HG03039 (cell line): ENCODE data around the gene GRM2.
A peak's percentile ranks its signal among the peaks of the same experiment; 100 is the strongest.

Source experiments
- ATAC-seq: cut with Tn5 transposase; IDR thresholded peaks from one replicate; pipeline ENCODE4 v1.9.1; 2021; ENCODE audit warnings: mild to moderate bottlenecking, moderate library complexity; ENCODE audit not compliant: unreplicated experiment

GRM2 gene

GRCh38 chr3:51706788-51707731 is at the start of gene GRM2:
GRM2 (plus strand) TSS chr3:51707068; CDS start chr3:51708984, 1,916 bp downstream.
- no peak for ATAC-seq

GRCh38 chr3:51657234-51657633 is 49.6 kb upstream of the GRM2 start:
- no peak for ATAC-seq

GRCh38 chr3:51659942-51660341 is 46.9 kb upstream of the GRM2 start:
- ATAC-seq, result no peak

- no peak for ATAC-seq
Observed at GRCh38 chr3:51662456-51662855, 44.4 kb upstream of the GRM2 start.

DNA sequence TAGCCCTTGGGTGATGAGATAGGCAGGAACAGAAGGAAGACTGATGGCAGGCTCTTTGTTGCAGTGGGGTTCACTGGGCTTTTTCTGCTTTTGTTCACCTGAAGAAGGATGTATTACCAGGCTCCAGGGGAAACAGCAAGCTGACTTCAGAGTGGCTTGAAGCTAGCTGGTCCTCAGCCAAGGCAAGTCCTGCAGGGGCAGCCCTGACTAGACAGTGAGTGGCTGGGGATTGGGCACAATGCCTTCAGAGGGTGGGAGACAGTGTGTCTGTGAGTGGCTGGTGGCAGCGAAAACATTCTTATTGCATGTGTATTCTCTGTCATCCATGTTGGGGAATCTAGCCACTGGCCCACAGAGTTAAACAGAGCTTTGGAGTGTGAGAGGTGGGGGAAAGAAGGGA is 38.1 kb upstream of the GRM2 start:
- no peak for ATAC-seq

GRCh38 chr3:51669241-51670052 is 37.4 kb upstream of the GRM2 start:
- ATAC-seq, result no peak

- no peak for ATAC-seq
Observed at GRCh38 chr3:51670053-51670822, 36.6 kb upstream of the GRM2 start.

DNA sequence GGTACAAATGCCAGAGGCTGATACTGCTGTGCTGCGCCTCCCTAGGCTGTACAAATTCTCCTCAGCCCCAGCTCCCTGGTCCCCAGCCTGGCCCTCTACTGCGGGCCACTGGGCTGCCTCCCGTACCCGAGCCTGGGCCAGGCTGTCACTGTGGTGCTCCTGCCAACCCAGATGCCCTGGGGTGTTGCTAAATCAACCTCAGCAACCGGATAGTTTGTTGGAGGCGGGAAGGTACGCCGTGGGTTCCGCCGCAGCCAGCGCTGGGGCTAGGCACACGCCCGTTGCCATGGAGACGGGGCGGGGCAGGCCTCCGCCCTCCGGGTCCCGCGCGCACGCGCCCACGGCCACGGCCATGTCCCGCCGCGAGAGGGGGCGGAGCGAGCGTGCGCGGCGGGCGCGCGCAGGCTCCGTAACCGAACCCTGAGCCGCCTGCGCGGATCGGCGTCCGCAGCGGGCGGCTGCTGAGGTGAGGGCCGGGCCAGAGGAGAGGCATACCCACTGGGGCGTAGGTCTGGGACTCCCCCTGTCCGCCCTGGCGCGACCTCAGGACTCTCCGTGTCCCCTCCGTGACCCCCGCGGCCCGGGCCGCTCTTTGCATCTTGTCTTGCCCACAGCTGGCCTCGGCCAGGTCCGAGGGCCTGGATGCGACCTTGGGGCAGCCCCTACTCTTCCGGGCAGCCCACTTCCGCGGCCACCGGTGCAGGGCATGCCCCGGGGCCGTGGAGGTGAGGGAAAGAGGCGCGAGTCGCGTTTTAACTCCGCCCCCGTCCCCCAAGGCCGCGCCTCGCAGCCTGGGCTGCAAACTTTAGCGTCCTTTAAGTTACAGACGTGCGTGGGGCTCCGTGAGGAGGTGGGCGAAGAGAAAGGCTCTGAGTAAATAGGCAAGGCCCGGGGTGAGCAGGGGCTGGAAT is 35.8 kb upstream of the GRM2 start, which contains the start of gene TEX264:
TSS of gene TEX264 (plus strand) at position 430 of the 911 bp plus-strand sequence. CDS start 3,053 bp downstream, outside the sequence.
- peak; percentile 61 for ATAC-seq

DNA sequence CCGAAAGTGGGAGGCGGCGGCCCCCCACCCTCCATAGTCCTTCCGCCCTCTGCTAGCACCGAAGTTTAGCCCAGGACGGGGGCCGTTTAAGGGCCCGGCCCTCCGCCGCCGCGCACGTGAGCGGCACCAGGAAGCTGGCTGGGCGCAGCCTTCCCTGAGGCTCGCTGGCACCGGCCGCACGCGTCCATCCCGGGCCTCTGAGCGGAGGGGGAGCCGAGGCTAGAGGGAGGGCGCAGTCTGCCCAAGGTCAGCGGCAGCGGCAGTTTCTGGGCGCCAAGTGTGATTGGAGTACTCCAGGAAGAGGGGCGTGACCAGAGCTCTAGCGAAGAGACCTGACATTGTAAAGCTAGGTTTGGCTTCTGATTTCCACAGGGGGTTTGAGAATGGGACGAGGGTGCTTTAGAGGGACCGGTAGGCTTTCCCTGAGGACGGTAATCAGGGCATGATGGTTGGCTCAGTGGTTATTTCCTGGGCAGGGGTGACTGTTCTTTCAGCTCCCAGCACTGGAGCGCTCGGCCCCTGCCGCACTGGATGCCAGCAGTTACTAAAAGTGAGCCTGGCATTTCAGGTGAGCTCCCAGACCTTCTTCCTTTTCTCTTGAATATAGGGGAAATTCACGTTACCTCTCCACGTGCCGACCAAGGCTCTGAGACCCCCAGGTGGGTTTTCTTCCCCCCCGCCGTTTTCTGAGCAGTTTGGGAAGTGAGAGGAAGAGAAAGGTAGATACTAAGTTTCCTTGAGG is 35.0 kb upstream of the GRM2 start:
- ATAC-seq, result peak; percentile 26

DNA sequence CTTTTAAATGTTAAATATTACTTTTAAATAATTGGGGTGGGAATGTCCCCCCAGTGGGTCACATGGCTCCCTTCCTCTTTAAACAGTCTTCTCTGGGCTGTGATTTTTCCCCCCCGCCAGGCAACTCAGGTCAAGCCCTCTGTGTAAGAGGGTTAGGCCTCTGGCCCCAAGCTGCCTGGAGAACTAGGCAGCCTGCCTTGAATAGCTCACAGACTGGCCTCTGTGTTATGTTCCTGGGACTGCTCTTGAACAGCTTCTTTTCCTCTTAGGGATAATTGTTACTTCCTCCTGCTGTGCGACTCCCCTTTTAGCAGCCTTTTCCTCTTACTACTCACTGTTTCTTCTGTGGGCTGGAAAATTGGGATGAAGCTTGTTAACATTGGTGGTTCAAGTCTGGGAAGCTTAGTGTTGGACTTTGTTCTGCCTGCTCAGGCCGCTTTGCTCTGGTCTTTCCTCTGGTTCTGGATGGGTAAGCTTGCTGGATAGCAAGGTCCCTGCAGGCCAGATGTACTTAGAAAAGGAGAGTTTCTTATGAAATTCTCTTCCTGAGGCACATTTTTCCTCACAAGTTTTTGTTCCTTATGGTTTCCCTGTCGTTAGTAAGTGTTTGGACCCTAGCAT is 33.6 kb upstream of the GRM2 start:
- ATAC-seq, result no peak

- ATAC-seq, result no peak
Observed at GRCh38 chr3:51673802-51674654, 32.8 kb upstream of the GRM2 start.

GRCh38 chr3:51675201-51675611 is 31.7 kb upstream of the GRM2 start:
- no peak for ATAC-seq

DNA sequence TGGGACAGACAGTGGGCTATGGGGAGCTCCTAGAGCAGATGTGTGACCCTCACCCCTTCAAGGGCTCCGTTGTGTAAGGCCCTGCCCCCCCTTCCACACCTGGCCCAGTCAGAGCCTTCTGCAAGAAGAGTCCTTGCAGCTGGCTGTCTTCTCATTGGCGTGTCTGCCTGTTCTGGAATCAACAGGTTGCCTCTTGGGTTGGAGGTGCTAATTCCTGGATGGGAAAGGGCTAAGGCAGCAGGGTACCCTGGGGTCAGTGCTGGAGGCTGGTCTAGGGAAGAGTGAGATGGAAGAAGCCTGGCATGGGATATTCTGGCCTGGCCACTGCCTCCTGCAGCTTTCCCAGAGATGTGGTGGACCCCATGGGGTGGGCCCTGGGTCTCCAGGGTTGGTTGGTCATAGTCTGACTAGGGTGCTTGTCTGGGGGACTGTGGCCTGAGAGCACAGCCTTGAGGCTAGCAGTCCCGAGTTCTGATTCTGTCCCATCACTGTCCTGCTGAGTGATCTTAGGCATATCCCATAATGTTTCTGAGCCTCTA is 30.7 kb upstream of the GRM2 start:
- ATAC-seq, result no peak

- ATAC-seq, result no peak
Observed at GRCh38 chr3:51677358-51677757, 29.5 kb upstream of the GRM2 start.

DNA sequence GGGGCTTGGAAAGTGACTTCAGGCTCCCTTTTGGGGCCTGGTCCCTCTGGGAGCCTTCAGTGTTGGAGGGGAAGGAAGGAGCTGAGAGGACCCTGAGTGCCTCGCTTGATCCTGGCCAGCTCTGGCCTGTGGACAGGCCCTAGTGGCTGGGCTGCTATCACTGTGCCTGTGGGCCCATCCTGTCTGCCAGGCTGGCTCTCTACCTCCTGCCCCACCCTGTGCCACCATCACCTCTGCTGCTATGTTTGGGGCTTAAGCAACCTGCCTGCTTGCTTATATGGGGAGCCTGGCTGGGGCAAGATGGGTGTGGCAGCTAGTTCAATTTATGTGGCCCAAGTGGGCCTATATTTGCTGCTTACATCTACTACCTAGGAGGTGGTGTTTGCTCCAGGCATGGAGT is 28.7 kb upstream of the GRM2 start:
- ATAC-seq, result no peak

DNA sequence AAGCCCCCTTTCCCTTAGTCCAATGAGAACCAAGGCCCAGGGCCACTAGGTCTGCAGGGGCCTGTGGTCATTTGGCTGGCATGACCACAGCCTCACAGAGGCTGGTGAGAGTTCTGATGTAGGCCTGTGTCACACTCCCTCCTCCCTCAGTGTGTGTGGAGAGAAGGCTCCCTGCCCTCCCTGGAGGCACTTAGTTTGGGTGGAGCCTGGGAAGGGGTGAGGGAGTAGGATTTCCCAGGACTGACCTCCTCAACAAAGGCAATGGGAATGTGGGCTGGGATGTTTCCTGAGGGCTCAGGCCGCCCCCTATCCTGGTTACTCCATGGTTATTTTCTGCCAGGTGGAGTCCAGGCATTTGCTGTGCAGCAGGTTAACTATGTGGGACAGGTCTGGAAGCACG is 28.2 kb upstream of the GRM2 start:
- no peak for ATAC-seq

DNA sequence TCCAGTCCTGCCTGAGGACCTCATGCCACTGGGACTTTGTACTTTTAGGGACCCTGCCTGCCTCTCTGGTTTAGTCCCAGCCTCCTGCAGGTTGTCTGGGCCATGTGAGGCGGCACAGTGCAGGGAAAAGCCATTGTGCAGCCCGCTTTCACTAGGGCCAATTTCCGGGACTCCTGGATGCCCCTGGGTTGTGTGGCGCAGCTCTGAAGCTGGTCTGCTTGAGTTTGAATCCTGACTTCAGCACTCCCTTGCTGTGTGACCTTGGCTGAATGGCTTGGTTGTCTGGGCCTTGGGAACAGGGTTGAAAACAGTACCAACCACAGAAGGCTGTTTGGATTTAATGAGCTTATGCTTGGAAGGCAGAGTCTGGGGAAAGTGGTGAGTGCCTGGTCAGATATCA is 27.6 kb upstream of the GRM2 start:
- no peak for ATAC-seq

DNA sequence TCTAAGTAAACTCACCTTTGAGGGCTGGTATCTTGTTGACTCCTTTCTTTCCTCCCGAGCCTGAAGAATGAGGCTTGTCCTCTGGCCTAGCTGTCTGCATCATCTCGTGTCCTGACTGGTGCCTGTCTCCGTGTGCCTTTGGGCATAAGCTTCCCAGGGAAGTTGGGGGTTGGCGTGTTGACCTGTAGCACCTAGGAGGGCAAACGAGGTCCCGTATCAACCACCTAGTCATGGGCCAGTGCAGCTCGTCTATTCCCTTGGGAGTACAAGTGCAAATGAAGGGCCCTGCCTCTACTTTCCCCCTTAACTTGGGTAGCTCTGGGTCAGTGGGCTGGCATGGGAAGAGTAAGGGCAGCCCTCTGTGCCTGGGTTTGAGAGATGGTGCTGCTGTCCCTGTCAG is 27.1 kb upstream of the GRM2 start:
- no peak for ATAC-seq
